Duodenal mucosa (tissue), 2 donors: Measurements from ENCODE around the gene SCG3.
"Not testable (repeated sequence)": the region's sequence is repeated elsewhere in the genome, so short reads cannot be mapped to it uniquely, and the experiment has no call there.

Source experiments
- H3K27ac ChIP-seq: one replicate; pipeline ENCODE4 v1.7.0; 2013; ENCODE audit warnings: low read depth, low read length
- H3K27me3 ChIP-seq, 2 donors: one replicate each; pipeline ENCODE4 v1.7.0; 2013; ENCODE audit warnings: low read length in 2 of 2, control low read depth in 1 of 2; ENCODE audit not compliant: insufficient read depth in 2 of 2, control insufficient read depth in 1 of 2
- H3K36me3 ChIP-seq, 2 donors: one replicate each; pipeline ENCODE4 v1.7.0; 2013; ENCODE audit warnings: low read length in 2 of 2, control low read depth in 1 of 2; ENCODE audit not compliant: insufficient read depth in 2 of 2, control insufficient read depth in 1 of 2
- H3K4me1 ChIP-seq, 2 donors: one replicate each; pipeline ENCODE4 v1.7.0; 2013; ENCODE audit warnings: low read length in 2 of 2, control low read depth in 1 of 2; ENCODE audit not compliant: insufficient read depth in 2 of 2, control insufficient read depth in 1 of 2
- H3K4me3 ChIP-seq, 2 donors: one replicate each; pipeline ENCODE4 v1.7.0; 2013; ENCODE audit warnings: low read length in 2 of 2, low read depth in 1 of 2
- H3K9ac ChIP-seq, 2 donors: one replicate each; pipeline ENCODE4 v1.7.0; 2013; ENCODE audit warnings: low read length in 2 of 2, low read depth in 1 of 2
- H3K9me3 ChIP-seq, 2 donors: one replicate each; pipeline ENCODE4 v1.7.0; 2013; ENCODE audit warnings: low read length in 2 of 2, control low read depth in 1 of 2; ENCODE audit not compliant: control insufficient read depth in 1 of 2

Gene SCG3

GRCh38 chr15:51681303-51681963 is at the start of gene SCG3:
Gene SCG3, plus strand, starts transcription at chr15:51681503. Its CDS starts 253 bp downstream, at chr15:51681756.
- Histone ChIP-seq H3K27me3 (peaks cover 8 to 9% of the 10 kb centered on the region in 2 donors), H3K9ac (no peak within 1 kb of the TSS), H3K4me1 (peaks cover 0 to 2% of the 10 kb centered on the region in 2 donors), H3K9me3 (no peaks in the 10 kb centered on the region), H3K36me3 (no peaks in the 10 kb centered on the region), H3K4me3 (peak within 1 kb of the TSS in 1 of 2 donors; percentile 20), H3K27ac (no peak within 1 kb of the TSS)

- H3K27ac ChIP-seq = no peak overlapping the region
- H3K4me3 ChIP-seq = no peak overlapping the region
- no peaks in the 10 kb centered on the region for H3K9me3 ChIP-seq
- H3K4me1 ChIP-seq = peaks cover 0 to 11% of the 10 kb centered on the region in 2 donors
- H3K9ac ChIP-seq = no peak overlapping the region
- no peaks in the 10 kb centered on the region for H3K36me3 ChIP-seq
- H3K27me3 ChIP-seq = no peaks in the 10 kb centered on the region
These were observed 46.6 kb upstream of the SCG3 start for GRCh38 chr15:51634591-51635198.

GRCh38 chr15:51641490-51642130 is 39.7 kb upstream of the SCG3 start:
- no peak overlapping the region for H3K4me3 ChIP-seq
- no peaks in the 10 kb centered on the region for H3K36me3 ChIP-seq
- H3K27ac ChIP-seq = no peak overlapping the region
- H3K9me3 ChIP-seq = no peaks in the 10 kb centered on the region
- no peak overlapping the region for H3K9ac ChIP-seq
- peaks cover 0 to 4% of the 10 kb centered on the region in 2 donors for H3K4me1 ChIP-seq
- H3K27me3 ChIP-seq = no peaks in the 10 kb centered on the region

GRCh38 chr15:51642696-51643095 is 38.6 kb upstream of the SCG3 start:
- H3K27ac ChIP-seq = no peak overlapping the region
- H3K4me3 ChIP-seq = no peak overlapping the region
- peaks cover 0 to 10% of the 10 kb centered on the region in 2 donors for H3K4me1 ChIP-seq
- no peaks in the 10 kb centered on the region for H3K36me3 ChIP-seq
- no peaks in the 10 kb centered on the region for H3K27me3 ChIP-seq
- no peaks in the 10 kb centered on the region for H3K9me3 ChIP-seq
- H3K9ac ChIP-seq = no peak overlapping the region

GRCh38 chr15:51647128-51647562 is 34.2 kb upstream of the SCG3 start:
- Histone ChIP-seq H3K27ac (no peak overlapping the region), H3K4me1 (peaks cover 0 to 10% of the 10 kb centered on the region in 2 donors), H3K9ac (no peak overlapping the region), H3K9me3 (no peaks in the 10 kb centered on the region), H3K36me3 (no peaks in the 10 kb centered on the region), H3K27me3 (no peaks in the 10 kb centered on the region), H3K4me3 (no peak overlapping the region)

- not testable (repeated sequence) for H3K9ac ChIP-seq, H3K27me3 ChIP-seq, H3K4me1 ChIP-seq, H3K4me3 ChIP-seq, H3K9me3 ChIP-seq, H3K27ac ChIP-seq, H3K36me3 ChIP-seq
These were observed 33.2 kb upstream of the SCG3 start for GRCh38 chr15:51648101-51648500.

GRCh38 chr15:51648643-51649042 is 32.7 kb upstream of the SCG3 start:
- H3K4me3 ChIP-seq, H3K4me1 ChIP-seq, H3K9ac ChIP-seq, H3K36me3 ChIP-seq, H3K9me3 ChIP-seq, H3K27me3 ChIP-seq, H3K27ac ChIP-seq: not testable (repeated sequence)

GRCh38 chr15:51649659-51650521 is 31.4 kb upstream of the SCG3 start:
- Histone ChIP-seq H3K9me3 (no peaks in the 10 kb centered on the region), H3K36me3 (no peaks in the 10 kb centered on the region), H3K4me3 (no peak overlapping the region), H3K4me1 (peaks cover 0 to 5% of the 10 kb centered on the region in 2 donors), H3K27ac (no peak overlapping the region), H3K27me3 (no peaks in the 10 kb centered on the region), H3K9ac (no peak overlapping the region)

GRCh38 chr15:51652084-51652668 is 29.1 kb upstream of the SCG3 start:
- Histone ChIP-seq H3K27me3 (no peaks in the 10 kb centered on the region), H3K36me3 (no peaks in the 10 kb centered on the region), H3K9ac (no peak overlapping the region), H3K4me3 (no peak overlapping the region), H3K9me3 (no peaks in the 10 kb centered on the region), H3K4me1 (peaks cover 0 to 4% of the 10 kb centered on the region in 2 donors), H3K27ac (no peak overlapping the region)
